Amniotic epithelial cell (primary cell): ENCODE measurements around the gene HBG2.

Source experiments
- DNase-seq: peaks from one replicate; pipeline ENCODE4 v3.0.0-alpha.2; 2010; ENCODE audit warnings: low read depth

The HBG2 gene

DNA sequence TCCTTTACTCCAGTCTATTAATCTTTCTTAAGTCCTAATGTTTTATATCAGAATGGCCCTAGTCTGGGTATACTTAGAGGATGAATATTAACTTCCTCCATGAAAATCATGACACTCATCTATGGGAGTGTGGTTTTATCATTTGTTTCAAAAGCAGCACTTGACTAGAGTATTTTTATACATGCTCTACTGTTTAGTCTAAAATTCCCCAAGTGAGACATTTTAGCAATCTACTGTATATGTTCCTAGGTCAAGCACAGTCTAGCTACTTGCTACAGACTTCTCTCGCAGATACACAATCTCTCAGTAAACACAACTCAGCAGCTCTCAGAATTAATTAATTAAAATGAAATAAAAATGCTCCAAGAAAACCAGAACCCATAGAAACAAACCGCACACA, 24.8 kb downstream of the HBG2 start:
- no peak for DNase-seq

DNA sequence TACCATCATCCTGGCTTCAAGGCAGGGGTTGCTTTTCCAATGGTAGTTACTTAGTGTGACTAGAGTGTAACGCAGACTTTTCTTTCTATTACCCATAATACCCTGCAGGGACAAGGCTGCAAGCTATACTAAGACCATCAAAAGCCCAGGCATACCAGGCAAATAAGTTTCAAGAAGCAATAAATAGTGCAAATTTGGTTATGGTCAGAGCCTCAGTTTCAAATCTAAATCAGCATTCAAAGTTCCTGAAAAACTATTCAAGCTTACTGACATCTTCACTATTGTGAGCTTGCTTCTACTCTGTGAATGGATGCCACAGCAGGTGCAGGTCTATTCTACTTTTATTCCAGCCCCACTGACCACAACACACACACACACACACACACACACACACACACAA, 25.2 kb downstream of the HBG2 start:
- DNase-seq = no peak

DNA sequence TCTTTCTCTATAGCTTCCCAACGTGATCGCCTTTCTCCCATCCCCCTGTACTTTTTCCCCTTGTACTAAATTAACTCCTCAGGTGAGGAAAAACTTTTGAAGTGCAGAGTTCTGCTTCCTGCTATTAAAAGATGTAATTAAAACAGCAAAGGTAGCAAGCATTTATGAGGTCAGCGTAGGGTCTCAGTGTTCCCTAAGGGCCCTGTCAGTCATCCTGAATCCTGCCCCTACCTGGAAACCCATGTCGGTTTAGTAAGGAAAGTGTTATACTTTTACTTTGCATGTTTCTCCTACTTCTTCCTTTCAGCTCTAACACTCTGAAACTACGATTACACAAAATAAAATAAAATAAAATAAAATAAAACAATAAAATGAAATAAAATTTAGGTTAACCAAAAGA, 26.5 kb downstream of the HBG2 start:
- DNase-seq = no peak

DNA sequence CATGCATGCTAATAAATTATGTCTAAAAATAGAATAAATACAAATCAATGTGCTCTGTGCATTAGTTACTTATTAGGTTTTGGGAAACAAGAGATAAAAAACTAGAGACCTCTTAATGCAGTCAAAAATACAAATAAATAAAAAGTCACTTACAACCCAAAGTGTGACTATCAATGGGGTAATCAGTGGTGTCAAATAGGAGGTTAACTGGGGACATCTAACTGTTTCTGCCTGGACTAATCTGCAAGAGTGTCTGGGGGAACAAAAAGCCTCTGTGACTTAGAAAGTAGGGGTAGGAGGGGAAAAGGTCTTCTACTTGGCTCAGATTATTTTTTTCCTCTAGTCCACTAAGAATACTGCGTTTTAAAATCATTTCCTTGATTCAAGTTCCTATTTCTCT, 26.9 kb downstream of the HBG2 start:
- no peak for DNase-seq

DNA sequence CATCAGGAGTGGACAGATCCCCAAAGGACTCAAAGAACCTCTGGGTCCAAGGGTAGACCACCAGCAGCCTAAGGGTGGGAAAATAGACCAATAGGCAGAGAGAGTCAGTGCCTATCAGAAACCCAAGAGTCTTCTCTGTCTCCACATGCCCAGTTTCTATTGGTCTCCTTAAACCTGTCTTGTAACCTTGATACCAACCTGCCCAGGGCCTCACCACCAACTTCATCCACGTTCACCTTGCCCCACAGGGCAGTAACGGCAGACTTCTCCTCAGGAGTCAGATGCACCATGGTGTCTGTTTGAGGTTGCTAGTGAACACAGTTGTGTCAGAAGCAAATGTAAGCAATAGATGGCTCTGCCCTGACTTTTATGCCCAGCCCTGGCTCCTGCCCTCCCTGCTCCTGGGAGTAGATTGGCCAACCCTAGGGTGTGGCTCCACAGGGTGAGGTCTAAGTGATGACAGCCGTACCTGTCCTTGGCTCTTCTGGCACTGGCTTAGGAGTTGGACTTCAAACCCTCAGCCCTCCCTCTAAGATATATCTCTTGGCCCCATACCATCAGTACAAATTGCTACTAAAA, 27.8 kb downstream of the HBG2 start, which contains the start of gene HBB:
HBB (minus strand) TSS at position 340 of the 579 bp plus-strand sequence; CDS start at position 290, 50 bp downstream.
- DNase-seq = no peak

DNA sequence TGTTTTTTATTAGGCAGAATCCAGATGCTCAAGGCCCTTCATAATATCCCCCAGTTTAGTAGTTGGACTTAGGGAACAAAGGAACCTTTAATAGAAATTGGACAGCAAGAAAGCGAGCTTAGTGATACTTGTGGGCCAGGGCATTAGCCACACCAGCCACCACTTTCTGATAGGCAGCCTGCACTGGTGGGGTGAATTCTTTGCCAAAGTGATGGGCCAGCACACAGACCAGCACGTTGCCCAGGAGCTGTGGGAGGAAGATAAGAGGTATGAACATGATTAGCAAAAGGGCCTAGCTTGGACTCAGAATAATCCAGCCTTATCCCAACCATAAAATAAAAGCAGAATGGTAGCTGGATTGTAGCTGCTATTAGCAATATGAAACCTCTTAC, 29.1 kb downstream of the HBG2 start:
- DNase-seq = no peak

DNA sequence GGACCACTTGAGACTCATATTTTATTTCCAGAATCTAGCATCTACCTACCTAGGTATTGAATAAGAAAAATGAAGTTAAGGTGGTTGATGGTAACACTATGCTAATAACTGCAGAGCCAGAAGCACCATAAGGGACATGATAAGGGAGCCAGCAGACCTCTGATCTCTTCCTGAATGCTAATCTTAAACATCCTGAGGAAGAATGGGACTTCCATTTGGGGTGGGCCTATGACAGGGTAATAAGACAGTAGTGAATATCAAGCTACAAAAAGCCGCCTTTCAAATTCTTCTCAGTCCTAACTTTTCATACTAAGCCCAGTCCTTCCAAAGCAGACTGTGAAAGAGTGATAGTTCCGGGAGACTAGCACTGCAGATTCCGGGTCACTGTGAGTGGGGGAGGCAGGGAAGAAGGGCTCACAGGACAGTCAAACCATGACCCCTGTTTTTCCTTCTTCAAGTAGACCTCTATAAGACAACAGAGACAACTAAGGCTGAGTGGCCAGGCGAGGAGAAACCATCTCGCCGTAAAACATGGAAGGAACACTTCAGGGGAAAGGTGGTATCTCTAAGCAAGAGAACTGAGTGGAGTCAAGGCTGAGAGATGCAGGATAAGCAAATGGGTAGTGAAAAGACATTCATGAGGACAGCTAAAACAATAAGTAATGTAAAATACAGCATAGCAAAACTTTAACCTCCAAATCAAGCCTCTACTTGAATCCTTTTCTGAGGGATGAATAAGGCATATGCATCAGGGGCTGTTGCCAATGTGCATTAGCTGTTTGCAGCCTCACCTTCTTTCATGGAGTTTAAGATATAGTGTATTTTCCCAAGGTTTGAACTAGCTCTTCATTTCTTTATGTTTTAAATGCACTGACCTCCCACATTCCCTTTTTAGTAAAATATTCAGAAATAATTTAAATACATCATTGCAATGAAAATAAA, 29.8 kb downstream of the HBG2 start:
- DNase-seq = no peak

DNA sequence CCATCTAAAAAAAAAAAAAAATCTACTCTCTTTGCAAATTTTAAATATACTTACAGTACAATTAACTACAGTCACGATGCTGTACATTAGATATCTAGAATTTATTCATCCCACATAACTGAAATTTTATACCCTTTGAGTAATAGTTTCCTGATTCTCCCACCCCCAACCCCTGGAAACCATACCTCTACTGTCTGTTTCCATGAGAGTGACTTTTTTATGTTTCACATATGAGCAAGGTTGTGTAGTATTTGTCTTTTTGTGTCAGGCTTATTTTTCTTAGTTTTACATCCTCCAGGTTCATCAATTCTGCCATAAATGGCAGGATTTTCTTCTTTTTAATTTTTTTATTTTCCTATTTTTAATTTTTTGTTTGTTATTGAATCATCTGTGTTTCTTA, 30.9 kb downstream of the HBG2 start:
- DNase-seq = no peak

DNA sequence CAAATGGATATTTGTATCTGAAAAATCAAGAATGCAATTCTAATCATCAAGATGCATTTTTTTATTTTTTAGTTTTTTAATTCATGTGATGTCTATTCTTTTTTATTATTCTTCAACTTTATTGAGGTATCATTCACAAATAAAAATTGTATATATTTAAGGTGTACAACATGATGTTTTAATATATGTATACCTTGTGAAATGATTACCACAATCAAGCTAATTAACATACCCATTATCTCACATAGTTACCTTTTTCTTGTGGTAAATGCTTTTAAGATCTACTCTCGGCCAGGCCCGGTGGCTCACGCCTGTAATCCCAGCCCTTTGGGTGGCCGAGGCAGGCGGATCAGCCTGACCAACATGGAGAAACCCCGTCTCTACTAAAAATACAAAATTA, 31.4 kb downstream of the HBG2 start:
- DNase-seq = no peak

DNA sequence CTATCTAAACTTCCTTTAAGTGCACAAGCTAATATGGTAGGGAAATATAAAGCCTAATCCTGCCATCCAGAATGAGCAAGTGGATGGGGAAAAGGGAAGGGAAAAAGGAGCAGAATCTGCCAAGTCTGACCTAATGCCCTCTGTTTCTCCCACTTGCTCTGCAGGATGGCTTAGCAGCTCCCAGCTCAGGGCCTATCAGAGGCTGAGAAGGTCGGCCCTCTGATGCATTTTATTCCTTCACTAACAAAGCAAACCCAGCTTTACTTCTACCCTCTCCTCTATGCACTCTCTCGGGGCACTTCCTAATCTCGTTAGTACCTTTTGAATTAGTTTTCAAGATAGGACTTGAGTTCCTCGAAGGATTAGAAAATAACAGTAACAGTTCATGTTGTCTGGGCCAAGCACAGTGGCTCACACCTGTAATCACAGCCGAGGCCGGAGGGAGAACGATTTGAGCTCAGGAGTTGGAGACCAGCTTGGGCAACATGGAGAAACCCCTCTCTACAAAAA, 44.1 kb downstream of the HBG2 start:
- no peak for DNase-seq

DNA sequence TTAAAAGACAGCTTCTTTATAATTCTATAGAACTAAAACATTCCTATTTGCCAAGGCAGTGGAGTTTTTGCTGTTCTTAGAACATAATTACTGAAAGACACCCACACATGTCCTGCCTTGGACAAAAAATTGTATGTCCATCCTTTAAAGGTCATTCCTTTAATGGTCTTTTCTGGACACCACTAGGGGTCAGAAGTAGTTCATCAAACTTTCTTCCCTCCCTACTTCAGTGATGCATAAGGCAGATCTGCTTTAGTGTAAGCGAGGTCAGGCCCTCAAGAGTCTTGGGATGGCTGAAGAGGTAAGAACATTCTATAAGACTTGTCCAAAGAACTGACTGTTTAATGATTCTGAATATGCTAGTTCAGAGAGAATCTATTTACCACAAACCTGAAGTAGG, 49.8 kb downstream of the HBG2 start:
- DNase-seq = peak; percentile 84

DNA sequence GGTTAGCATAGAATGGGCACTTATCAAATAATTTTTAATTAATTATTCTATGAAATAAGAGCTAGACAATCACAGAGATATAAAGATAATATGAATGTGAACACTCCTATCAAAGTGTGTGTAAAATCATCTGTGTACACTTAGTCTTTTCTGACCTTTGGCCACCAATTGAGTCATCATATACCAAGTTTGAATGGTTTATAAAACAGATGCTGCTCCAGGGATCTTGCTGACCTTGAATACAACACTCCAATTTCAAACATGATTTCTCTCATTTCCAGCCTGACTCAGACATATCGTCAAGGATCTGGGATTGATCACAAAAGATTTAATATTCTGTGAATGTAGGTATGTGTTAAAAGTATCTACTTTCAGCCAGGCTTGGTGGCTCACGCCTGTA, 51.2 kb downstream of the HBG2 start:
- peak; percentile 10 for DNase-seq
